HG02943 (cell line): ENCODE data around the gene TSPEAR.
"Not testable (repeated sequence)": the region's sequence is repeated elsewhere in the genome, so short reads cannot be mapped to it uniquely, and the experiment has no call there.

Experiments used
- ATAC-seq: cut with Tn5 transposase; IDR thresholded peaks from one replicate; pipeline ENCODE4 v1.9.1; 2021; ENCODE audit warnings: mild to moderate bottlenecking, low read depth, moderate library complexity; ENCODE audit not compliant: unreplicated experiment

The TSPEAR gene

DNA sequence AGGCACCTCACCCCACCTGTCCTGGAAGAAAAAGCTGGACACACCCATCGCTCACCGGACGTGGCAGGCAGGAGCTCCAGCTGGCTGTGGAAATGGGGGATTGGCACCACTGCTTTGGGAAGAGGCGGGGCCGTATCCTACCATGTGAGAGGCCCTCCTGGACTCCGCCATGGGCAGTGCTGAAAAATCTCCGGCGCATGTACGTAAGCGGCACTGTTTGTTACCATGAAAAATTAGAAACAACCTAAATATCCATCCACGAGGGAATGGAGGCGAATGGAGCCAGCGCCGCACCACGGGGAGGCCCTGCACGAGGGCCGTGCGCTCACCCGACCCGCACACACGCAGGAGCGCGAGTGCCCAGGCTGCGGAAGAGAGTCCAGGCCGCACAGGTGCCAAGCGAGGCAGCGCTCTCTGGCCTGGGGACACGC lies 96.4 kb downstream of the TSPEAR start:
- ATAC-seq = no peak

- no peak for ATAC-seq
Measured at GRCh38 chr21:44614161-44614631, 97.2 kb downstream of the TSPEAR start.

GRCh38 chr21:44613386-44614155 lies 97.8 kb downstream of the TSPEAR start:
- no peak for ATAC-seq

DNA sequence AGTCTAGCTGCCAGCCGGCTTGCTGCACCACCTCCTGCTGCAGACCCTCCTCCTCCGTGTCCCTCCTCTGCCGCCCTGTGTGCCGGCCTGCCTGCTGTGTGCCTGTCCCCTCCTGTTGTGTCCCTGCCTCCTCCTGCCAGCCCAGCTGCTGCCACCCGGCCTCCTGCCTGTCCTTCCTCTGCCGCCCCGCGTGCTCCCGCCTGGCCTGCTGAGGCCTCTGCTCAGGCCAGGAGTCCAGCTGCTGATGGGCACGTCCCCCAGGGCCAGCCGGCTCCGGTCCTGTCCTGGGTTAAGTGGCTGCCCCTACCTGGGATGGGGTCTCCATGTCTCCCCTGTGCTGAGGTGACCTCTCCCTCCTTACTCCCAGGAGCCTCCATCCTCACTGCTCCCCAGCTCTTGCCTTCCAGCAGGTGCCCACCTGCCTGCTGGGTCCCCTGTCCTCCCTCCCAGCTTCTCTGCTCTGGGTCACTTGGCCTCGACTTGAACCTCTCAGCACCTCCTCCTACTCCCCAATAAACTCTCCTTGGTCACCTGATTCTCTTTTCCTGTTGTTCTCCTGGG lies 98.6 kb downstream of the TSPEAR start:
- no peak for ATAC-seq

DNA sequence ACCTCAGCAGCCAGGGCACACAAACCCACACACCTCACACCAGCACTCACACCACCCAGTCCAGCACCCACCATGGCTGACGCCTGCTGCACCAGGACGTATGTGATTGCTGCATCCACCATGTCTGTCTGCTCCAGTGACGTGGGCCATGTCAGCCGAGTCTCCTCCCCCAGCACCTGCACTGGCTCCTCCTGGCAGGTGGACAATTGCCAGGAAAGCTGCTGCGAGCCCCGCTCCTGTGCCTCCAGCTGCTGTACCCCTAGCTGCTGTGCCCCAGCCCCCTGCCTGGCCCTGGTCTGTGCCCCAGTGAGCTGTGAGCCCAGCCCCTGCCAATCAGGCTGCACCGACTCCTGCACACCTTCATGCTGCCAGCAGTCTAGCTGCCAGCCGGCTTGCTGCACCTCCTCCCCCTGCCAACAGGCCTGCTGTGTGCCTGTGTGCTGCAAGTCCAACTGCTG lies 99.3 kb downstream of the TSPEAR start, which contains the start of gene KRTAP10-8:
Gene KRTAP10-8, plus strand, starts transcription at position 51 of the 458 bp plus-strand sequence. Its CDS starts 22 bp downstream, at position 73.
- ATAC-seq = no peak

DNA sequence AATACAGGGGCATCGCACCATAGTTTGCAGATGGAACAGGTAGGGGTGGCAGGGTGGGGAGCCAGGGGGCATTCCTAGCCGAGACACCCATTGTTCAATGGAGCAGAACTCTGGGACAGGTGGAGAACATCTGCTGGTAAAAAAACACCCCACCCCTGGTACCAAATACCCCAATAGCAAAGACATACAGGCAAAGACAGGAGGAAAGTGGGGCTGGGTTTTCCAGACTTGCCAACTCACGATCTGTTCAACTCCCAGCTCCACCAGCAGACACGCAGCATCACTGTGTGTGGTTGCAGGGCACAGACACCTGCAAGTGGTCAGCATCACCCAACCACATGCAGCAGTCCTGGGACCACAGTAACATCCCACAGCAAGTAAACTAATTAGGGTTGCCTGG lies 99.8 kb downstream of the TSPEAR start:
- ATAC-seq = no peak

GRCh38 chr21:44610157-44610843 lies 101.1 kb downstream of the TSPEAR start:
- ATAC-seq = not testable (repeated sequence)

DNA sequence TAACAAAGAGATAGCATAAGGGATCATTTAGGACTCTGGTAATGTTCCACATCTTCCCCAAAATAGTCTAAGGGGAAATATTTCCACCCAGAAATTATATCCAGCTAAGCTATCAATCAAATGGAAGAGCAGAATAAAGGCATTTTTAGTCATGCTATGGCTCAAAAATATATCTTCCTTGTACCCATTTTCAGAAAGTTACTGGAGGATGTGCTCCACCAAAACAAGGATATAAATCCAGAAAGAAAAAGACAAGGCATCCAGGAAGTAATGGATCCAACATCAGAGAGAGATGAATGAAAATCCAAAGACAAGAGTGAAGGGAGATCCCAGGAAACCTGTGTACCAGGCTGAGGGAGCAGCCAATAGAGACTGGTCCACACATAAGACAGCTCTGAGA lies 102.2 kb downstream of the TSPEAR start:
- ATAC-seq = no peak

- no peak for ATAC-seq
Measured at GRCh38 chr21:44606495-44606894, 104.9 kb downstream of the TSPEAR start.

- ATAC-seq = no peak
Measured at GRCh38 chr21:44603911-44604310, 107.5 kb downstream of the TSPEAR start.

- no peak for ATAC-seq
Measured at GRCh38 chr21:44603109-44603875, 108.1 kb downstream of the TSPEAR start.

- ATAC-seq = no peak
Measured at GRCh38 chr21:44602463-44602850, 108.9 kb downstream of the TSPEAR start.

GRCh38 chr21:44601596-44602462 lies 109.5 kb downstream of the TSPEAR start:
- ATAC-seq = no peak

DNA sequence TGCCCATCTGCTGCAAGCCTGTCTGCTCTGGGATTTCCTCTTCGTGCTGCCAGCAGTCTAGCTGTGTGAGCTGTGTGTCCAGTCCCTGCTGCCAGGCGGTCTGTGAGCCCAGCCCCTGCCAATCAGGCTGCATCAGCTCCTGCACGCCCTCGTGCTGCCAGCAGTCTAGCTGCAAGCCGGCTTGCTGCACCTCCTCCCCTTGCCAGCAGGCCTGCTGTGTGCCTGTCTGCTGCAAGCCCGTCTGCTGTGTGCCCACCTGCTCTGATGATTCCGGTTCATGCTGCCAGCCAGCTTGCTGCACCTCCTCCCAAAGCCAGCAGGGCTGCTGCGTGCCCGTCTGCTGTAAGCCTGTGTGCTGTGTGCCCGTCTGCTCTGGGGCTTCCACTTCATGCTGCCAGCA lies 110.3 kb downstream of the TSPEAR start:
- ATAC-seq = not testable (repeated sequence)

GRCh38 chr21:44600118-44600978 lies 111.0 kb downstream of the TSPEAR start, which contains the start of gene KRTAP10-7:
Gene KRTAP10-7 (plus strand): TSS chr21:44600597. CDS start chr21:44600622, 25 bp downstream.
- ATAC-seq = not testable (repeated sequence)

GRCh38 chr21:44599264-44600029 lies 111.9 kb downstream of the TSPEAR start:
- no peak for ATAC-seq

DNA sequence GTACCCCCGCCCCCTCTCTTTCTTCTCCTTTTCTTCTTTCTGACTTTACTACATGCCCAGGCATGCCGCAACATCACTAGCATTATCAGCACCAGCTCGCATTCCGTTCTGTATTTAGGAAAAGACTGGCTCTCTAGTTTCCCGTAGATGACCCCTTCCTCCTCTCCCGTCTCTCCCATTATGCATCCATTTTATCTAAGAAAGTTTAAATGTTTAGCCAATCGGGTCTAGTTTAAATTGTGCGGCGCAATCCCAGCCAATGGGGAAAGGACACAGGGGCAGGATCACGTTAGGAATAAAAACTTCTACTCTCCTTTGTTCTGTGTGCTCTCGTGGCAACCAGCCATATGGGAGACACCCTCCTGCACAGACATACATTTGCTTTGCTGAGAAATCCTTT lies 113.3 kb downstream of the TSPEAR start:
- no peak for ATAC-seq
